Raji (cell line): Measurements from ENCODE around the gene IGFBP1.

Experiments used
- POLR2A ChIP-seq: IDR thresholded peaks from 2 replicates; pipeline ENCODE4 v1.6.1; 2011; ENCODE audit warnings: low read depth, low read length, control low read depth; ENCODE audit not compliant: insufficient read depth

The IGFBP1 gene

GRCh38 chr7:45888185-45888992, at the start of gene IGFBP1:
Gene IGFBP1 (plus strand): TSS chr7:45888488. CDS start chr7:45888653, 165 bp downstream.
- TF ChIP-seq POLR2A = no peak

- no peak for TF ChIP-seq POLR2A
These were observed 24.6 kb upstream of the IGFBP1 start for GRCh38 chr7:45863715-45864114.

GRCh38 chr7:45865594-45866410, 22.5 kb upstream of the IGFBP1 start:
- TF ChIP-seq POLR2A = no peak

- TF ChIP-seq POLR2A = no peak
These were observed 20.8 kb upstream of the IGFBP1 start for GRCh38 chr7:45867471-45867870.

GRCh38 chr7:45869426-45869825, 18.9 kb upstream of the IGFBP1 start:
- no peak for TF ChIP-seq POLR2A

GRCh38 chr7:45872116-45873034, 15.9 kb upstream of the IGFBP1 start:
- no peak for TF ChIP-seq POLR2A

GRCh38 chr7:45873035-45873354, 15.3 kb upstream of the IGFBP1 start, which contains the start of gene CCDC201:
Gene CCDC201 (minus strand): TSS chr7:45873082. CDS start chr7:45873007, 75 bp downstream.
- TF ChIP-seq POLR2A = no peak

GRCh38 chr7:45873355-45873754, 14.9 kb upstream of the IGFBP1 start:
- no peak for TF ChIP-seq POLR2A

GRCh38 chr7:45874408-45875131, 13.7 kb upstream of the IGFBP1 start:
- no peak for TF ChIP-seq POLR2A

GRCh38 chr7:45876519-45876918, 11.8 kb upstream of the IGFBP1 start:
- TF ChIP-seq POLR2A = no peak

GRCh38 chr7:45878457-45879144, 9.7 kb upstream of the IGFBP1 start:
- no peak for TF ChIP-seq POLR2A

- TF ChIP-seq POLR2A = no peak
These were observed 7.8 kb upstream of the IGFBP1 start for GRCh38 chr7:45880433-45880860.

GRCh38 chr7:45881280-45881758, 7.0 kb upstream of the IGFBP1 start:
- TF ChIP-seq POLR2A = no peak

- no peak for TF ChIP-seq POLR2A
These were observed 6.4 kb upstream of the IGFBP1 start for GRCh38 chr7:45881759-45882464.

GRCh38 chr7:45882465-45882810, 5.8 kb upstream of the IGFBP1 start:
- TF ChIP-seq POLR2A = no peak
